SK-N-SH (cell line): ENCODE measurements around the gene MVB12B. TPM values are rescaled to one million over a fixed set of nuclear protein-coding genes. Genes with fewer than 3 reads are reported as not detected.

ENCODE experiments used
- CTCF ChIA-PET: fragments of 300-600, 350-600 bp; formaldehyde crosslinking; extraction: SDS; loops from one replicate; lab custom pipeline; 2021; lab: Yijun Ruan, JAX
- POLR2A ChIA-PET: fragments of 350-600 bp; sonication (Branson Sonifier 250); formaldehyde crosslinking; extraction: SDS; loops from one replicate; lab custom pipeline; 2020; ENCODE audit warnings: antibody characterized with exemption, inconsistent platforms; lab: Yijun Ruan, JAX
- DNase-seq: peaks from one replicate; pipeline ENCODE4 v3.0.0; 2012
- H2AFZ ChIP-seq: fragments of 200-600 bp; sonication (generic); 2 replicates; pipeline ENCODE4 v1.8.1; 2016; ENCODE audit warnings: antibody characterized with exemption, mild to moderate bottlenecking, low read depth
- H3F3A ChIP-seq: fragments of 200-600 bp; sonication (generic); replicated peaks from 2 replicates; pipeline ENCODE3; 2016; ENCODE audit warnings: antibody characterized with exemption, mild to moderate bottlenecking; ENCODE audit not compliant: insufficient read depth
- H3K27ac ChIP-seq, 2 experiments: fragments of 200-500 bp in 1 of 2; fragments of 200-600 bp in 1 of 2; sonication (Bioruptor generic) in 1 of 2; sonication (generic), shearing (Covaris generic) in 1 of 2; 2 replicates each; pipeline versions ENCODE4 v1.5.1 to v1.6.1; 2014 to 2016; ENCODE audit warnings: low read depth in 2 of 2, inconsistent platforms in 1 of 2, low read length in 1 of 2, mild to moderate bottlenecking in 1 of 2, mixed read lengths in 1 of 2
- H3K27me3 ChIP-seq: fragments of 200-600 bp; sonication (generic), shearing (Covaris generic); 2 replicates; pipeline ENCODE4 v1.6.1; 2016; ENCODE audit warnings: mixed run types; ENCODE audit not compliant: insufficient read depth
- H3K36me3 ChIP-seq, 2 experiments: fragments of 200-500 bp in 1 of 2; fragments of 200-600 bp in 1 of 2; sonication (Bioruptor generic) in 1 of 2; sonication (generic) in 1 of 2; replicated peaks in 1 of 2; 2 replicates each; pipeline versions ENCODE3 to v1.5.1; 2014 to 2016; ENCODE audit warnings: low read length in 1 of 2, mild to moderate bottlenecking in 1 of 2; ENCODE audit not compliant: insufficient read depth in 2 of 2, control insufficient read depth in 1 of 2
- H3K4me1 ChIP-seq, 2 experiments: fragments of 200-500 bp in 1 of 2; fragments of 200-600 bp in 1 of 2; sonication (Bioruptor generic) in 1 of 2; sonication (generic), shearing (Covaris generic) in 1 of 2; 2 replicates each; pipeline versions ENCODE4 v1.5.1 to v1.6.1; 2014 to 2016; ENCODE audit warnings: low read depth in 1 of 2, low read length in 1 of 2, mixed run types in 1 of 2; ENCODE audit not compliant: insufficient read depth in 2 of 2, control insufficient read depth in 1 of 2
- H3K4me2 ChIP-seq: fragments of 200-600 bp; sonication (generic), shearing (Covaris generic); 2 replicates; pipeline ENCODE4 v1.6.1; 2017; ENCODE audit warnings: mixed run types
- H3K4me3 ChIP-seq, 2 experiments: fragments of 200-500 bp in 1 of 2; fragments of 200-600 bp in 1 of 2; sonication (Bioruptor generic) in 1 of 2; sonication (generic), shearing (Covaris generic) in 1 of 2; 2 replicates each; pipeline versions ENCODE4 v1.5.1 to v1.8.1; 2014 to 2016; ENCODE audit warnings: low read depth in 2 of 2, inconsistent platforms in 1 of 2, low read length in 1 of 2, mild to moderate bottlenecking in 1 of 2, mixed read lengths in 1 of 2, moderate library complexity in 1 of 2
- H3K79me2 ChIP-seq: fragments of 200-600 bp; sonication (generic); 2 replicates; pipeline ENCODE4 v1.8.1; 2017; ENCODE audit warnings: mild to moderate bottlenecking; ENCODE audit not compliant: insufficient read depth
- H3K9ac ChIP-seq: fragments of 200-600 bp; sonication (generic); 2 replicates; pipeline ENCODE4 v1.6.1; 2017; ENCODE audit warnings: mixed run types
- H3K9me2 ChIP-seq: fragments of 200-600 bp; sonication (generic); 2 replicates; pipeline ENCODE4 v1.6.1; 2017; ENCODE audit warnings: mixed run types
- H3K9me3 ChIP-seq: fragments of 200-600 bp; sonication (generic); 2 replicates; pipeline ENCODE4 v1.6.1; 2017; ENCODE audit warnings: mixed run types, mild to moderate bottlenecking, moderate library complexity
- H4K20me1 ChIP-seq: fragments of 200-600 bp; sonication (generic); 2 replicates; pipeline ENCODE4 v1.6.1; 2017; ENCODE audit warnings: mild to moderate bottlenecking, mixed run types; ENCODE audit not compliant: insufficient read depth
- CTCF ChIP-seq: fragments of 200-600 bp; sonication (generic); IDR thresholded peaks from 2 replicates; pipeline ENCODE4 v1.6.1; 2017; ENCODE audit warnings: antibody characterized with exemption, mild to moderate bottlenecking, moderate library complexity
- ELF1 ChIP-seq: IDR thresholded peaks from 2 replicates; pipeline ENCODE4 v1.4.0; 2012
- EP300 ChIP-seq, 2 experiments: IDR thresholded peaks; 2 replicates each; pipeline versions ENCODE4 v1.4.0 to v1.6.1; 2012; ENCODE audit warnings: borderline replicate concordance in 1 of 2, low read depth in 1 of 2, low read length in 1 of 2
- FOSL2 ChIP-seq: IDR thresholded peaks from 2 replicates; pipeline ENCODE4 v1.4.0; 2012; ENCODE audit warnings: low read depth, mild to moderate bottlenecking, moderate library complexity, borderline replicate concordance
- IRF3 ChIP-seq: fragments of 150-350 bp; IDR thresholded peaks from 2 replicates; pipeline ENCODE4 v1.6.1; 2016; ENCODE audit warnings: mild to moderate bottlenecking, low read depth, low read length
- MEF2A ChIP-seq: IDR thresholded peaks from 2 replicates; pipeline ENCODE4 v1.4.0; 2012; ENCODE audit warnings: low read depth, borderline replicate concordance
- NRF1 ChIP-seq: IDR thresholded peaks from 2 replicates; pipeline ENCODE4 v1.6.1; 2012; ENCODE audit warnings: low read depth, mild to moderate bottlenecking, low read length
- PBX3 ChIP-seq: IDR thresholded peaks from 2 replicates; pipeline ENCODE4; 2012
- RCOR1 ChIP-seq: fragments of 150-350 bp; IDR thresholded peaks from 2 replicates; pipeline ENCODE4 v1.6.1; 2017; ENCODE audit warnings: antibody characterized with exemption, low read length
- REST ChIP-seq: IDR thresholded peaks from 2 replicates; pipeline ENCODE4 v1.6.1; 2012; ENCODE audit warnings: mild to moderate bottlenecking, low read depth, low read length, moderate library complexity
- SMC3 ChIP-seq: IDR thresholded peaks from 2 replicates; pipeline ENCODE4 v1.6.1; 2012; ENCODE audit warnings: low read depth, low read length, improper control_type of control experiment
- TCF12 ChIP-seq: IDR thresholded peaks from 2 replicates; pipeline ENCODE4 v1.4.0; 2012
- ZBTB33 ChIP-seq: IDR thresholded peaks from 2 replicates; pipeline ENCODE4 v1.4.0; 2012; ENCODE audit warnings: low read depth, borderline replicate concordance
- WGBS: methylation state at CpG from one replicate; pipeline ENCODE4 v1.1.6; 2017; ENCODE audit warnings: low lambda C conversion rate; 5-methylcytosine and 5-hydroxymethylcytosine counted together
- polyA plus RNA-seq, 3 experiments: library from polyadenylated mRNA; depleted of rRNA; stranded (reverse); fragments of >200 nt; gene quantifications; 2 replicates each; pipeline ENCODE4 v1.2.3, GENCODE V29; 2012

MVB12B gene
- polyA plus RNA-seq, 1 of the 3 experiments (the other 2 are of a cell fraction), result 5.1 TPM

- no peak for TF ChIP-seq MEF2A
- TF ChIP-seq FOSL2, result no peak
- TF ChIP-seq RCOR1, result peak; percentile 98
- TF ChIP-seq REST, result no peak
- no peak for TF ChIP-seq CTCF
Observed at GRCh38 chr9:126549246-126550006, 222.8 kb downstream of the MVB12B start (continued).

GRCh38 chr9:126550891-126551351 lies 224.3 kb downstream of the MVB12B start:
- Histone ChIP-seq H3K4me1 (peaks cover 0 to 51% of the 10 kb centered on the region in 2 experiments; a peak in 2 of 4 replicates), H3K27ac (peak overlapping the region in 1 of 2 experiments; percentile 97; a peak in 2 of 4 replicates), H2AFZ (no peak overlapping the region), H3K9me2 (no peaks in the 10 kb centered on the region), H3K9ac (no peak overlapping the region), H3K9me3 (no peaks in the 10 kb centered on the region), H3K4me2 (no peak overlapping the region), H3K27me3 (no peaks in the 10 kb centered on the region; the same call in 1 of the 2 replicates), H3K36me3 (no peaks in the 10 kb centered on the region), H3K4me3 (no peak overlapping the region), H4K20me1 (no peaks in the 10 kb centered on the region), H3F3A (no peaks in the 10 kb centered on the region), H3K79me2 (no peaks in the 10 kb centered on the region)
- DNase-seq, result peak; percentile 70
- WGBS, result 58% methylated on average over 15 of the region's 15 CpGs
- ChIA-PET CTCF (interaction anchor here (0.8 to 21.5 kb wide), 6 partner anchors 14 to 152 kb away, joined by 3 to 739 read pairs (median 8); no protein-coding TSS in a partner anchor), POLR2A (interaction anchor here (0.8 to 3.8 kb wide), 9 partner anchors 14 to 49 kb away, joined by 3 to 44 read pairs (median 15); no protein-coding TSS in a partner anchor)
- TF ChIP-seq ELF1, result no peak
- TF ChIP-seq TCF12, result no peak
- TF ChIP-seq SMC3, result no peak; the same call in 1 of the 2 replicates
- TF ChIP-seq PBX3, result no peak
- no peak for TF ChIP-seq REST
- TF ChIP-seq NRF1, result no peak
- TF ChIP-seq RCOR1, result peak; percentile 65
- peak in 1 of 2 experiments; percentile 78; a peak in 2 of 4 replicates for TF ChIP-seq EP300 (IDR thresholded peaks at IDR 0.05; ENCODE audit: borderline replicate concordance in 1 of 2, low read depth in 1 of 2, low read length in 1 of 2)
- TF ChIP-seq ZBTB33, result no peak
- no peak for TF ChIP-seq IRF3
